Ovary (tissue), 3 donors: Measurements from ENCODE around the gene DLX1.
"Not testable (repeated sequence)": the region's sequence is repeated elsewhere in the genome, so short reads cannot be mapped to it uniquely, and the experiment has no call there.

Source experiments
- EP300 ChIP-seq: sonication (generic); formaldehyde crosslinking; IDR thresholded peaks from one replicate; pipeline ENCODE4 v1.6.1; 2017; ENCODE audit warnings: antibody characterized with exemption
- POLR2A ChIP-seq: fragments of 450-650 bp; IDR thresholded peaks from one replicate; pipeline ENCODE4 v1.6.1; 2017; ENCODE audit warnings: antibody characterized with exemption, mild to moderate bottlenecking, moderate library complexity
- TF ChIP-seq, protein P1 (sequence below), 3 donors: fragments of 450-650 bp in 2 of 3; fragments of 200-600 bp in 1 of 3; IDR thresholded peaks; one replicate each; pipeline versions ENCODE4 v1.5.1 to v1.8.0; 2016 to 2022; ENCODE audit warnings: antibody characterized with exemption in 3 of 3, mild to moderate bottlenecking in 1 of 3
- donor health status: DM: no; HTN: no; CAD: no.

DNA sequence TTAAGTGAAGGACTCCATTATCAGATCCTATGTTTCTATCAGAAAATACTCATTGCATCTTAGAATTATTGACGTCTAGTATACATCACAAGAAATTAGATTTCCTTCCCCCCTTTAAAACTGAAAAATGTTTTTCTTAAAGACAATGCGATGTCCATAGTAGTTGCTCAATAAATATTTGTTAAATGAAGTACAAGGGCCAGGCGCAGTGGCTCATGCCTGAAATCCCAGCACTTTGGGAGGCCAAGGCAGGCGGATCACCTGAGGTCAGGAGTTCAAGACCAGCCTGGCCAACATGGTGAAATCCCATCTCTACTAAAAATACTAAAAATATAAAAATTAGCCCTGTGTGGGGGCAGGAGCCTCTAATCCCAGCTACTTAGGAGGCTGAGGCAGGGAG lies 17.4 kb upstream of the DLX1 start:
- TF ChIP-seq, protein P1, sequence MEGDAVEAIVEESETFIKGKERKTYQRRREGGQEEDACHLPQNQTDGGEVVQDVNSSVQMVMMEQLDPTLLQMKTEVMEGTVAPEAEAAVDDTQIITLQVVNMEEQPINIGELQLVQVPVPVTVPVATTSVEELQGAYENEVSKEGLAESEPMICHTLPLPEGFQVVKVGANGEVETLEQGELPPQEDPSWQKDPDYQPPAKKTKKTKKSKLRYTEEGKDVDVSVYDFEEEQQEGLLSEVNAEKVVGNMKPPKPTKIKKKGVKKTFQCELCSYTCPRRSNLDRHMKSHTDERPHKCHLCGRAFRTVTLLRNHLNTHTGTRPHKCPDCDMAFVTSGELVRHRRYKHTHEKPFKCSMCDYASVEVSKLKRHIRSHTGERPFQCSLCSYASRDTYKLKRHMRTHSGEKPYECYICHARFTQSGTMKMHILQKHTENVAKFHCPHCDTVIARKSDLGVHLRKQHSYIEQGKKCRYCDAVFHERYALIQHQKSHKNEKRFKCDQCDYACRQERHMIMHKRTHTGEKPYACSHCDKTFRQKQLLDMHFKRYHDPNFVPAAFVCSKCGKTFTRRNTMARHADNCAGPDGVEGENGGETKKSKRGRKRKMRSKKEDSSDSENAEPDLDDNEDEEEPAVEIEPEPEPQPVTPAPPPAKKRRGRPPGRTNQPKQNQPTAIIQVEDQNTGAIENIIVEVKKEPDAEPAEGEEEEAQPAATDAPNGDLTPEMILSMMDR (IDR thresholded peaks at IDR 0.05), result not testable (repeated sequence)
- not testable (repeated sequence) for TF ChIP-seq POLR2A, EP300
